Mucosa of rectum (tissue), 2 donors: ENCODE data around the gene AASDHPPT.
"Not testable (repeated sequence)": the region's sequence is repeated elsewhere in the genome, so short reads cannot be mapped to it uniquely, and the experiment has no call there.

Source experiments
- H3K27ac ChIP-seq, 2 donors: one replicate each; pipeline ENCODE4 v1.7.0; 2013; ENCODE audit warnings: inconsistent platforms in 2 of 2, low read depth in 2 of 2, low read length in 2 of 2
- H3K27me3 ChIP-seq, 2 donors: one replicate each; pipeline ENCODE4 v1.7.0; 2013; ENCODE audit warnings: low read length in 2 of 2; ENCODE audit not compliant: control insufficient read depth in 2 of 2, insufficient read depth in 2 of 2
- H3K36me3 ChIP-seq, 2 donors: one replicate each; pipeline ENCODE4 v1.7.0; 2013; ENCODE audit warnings: low read length in 2 of 2; ENCODE audit not compliant: control insufficient read depth in 2 of 2, insufficient read depth in 2 of 2
- H3K4me1 ChIP-seq, 2 donors: one replicate each; pipeline ENCODE4 v1.7.0; 2013; ENCODE audit warnings: low read length in 2 of 2, mild to moderate bottlenecking in 1 of 2; ENCODE audit not compliant: control insufficient read depth in 2 of 2, insufficient read depth in 2 of 2
- H3K4me3 ChIP-seq, 2 donors: one replicate each; pipeline ENCODE4 v1.7.0; 2013; ENCODE audit warnings: low read length in 2 of 2
- H3K9ac ChIP-seq, 2 donors: one replicate each; pipeline ENCODE4 v1.7.0; 2013; ENCODE audit warnings: low read length in 2 of 2, low read depth in 1 of 2, mild to moderate bottlenecking in 1 of 2
- H3K9me3 ChIP-seq, 2 donors: one replicate each; pipeline ENCODE4 v1.7.0; 2013; ENCODE audit warnings: low read length in 2 of 2; ENCODE audit not compliant: control insufficient read depth in 2 of 2
- donor health status: healthy.
- donor health status: Normal muscosa, but diverticular disease.

Gene AASDHPPT

GRCh38 chr11:106058377-106058776 is 19.1 kb upstream of the AASDHPPT start:
- H3K27me3 ChIP-seq, H3K27ac ChIP-seq, H3K9me3 ChIP-seq, H3K36me3 ChIP-seq, H3K4me1 ChIP-seq, H3K4me3 ChIP-seq, H3K9ac ChIP-seq: not testable (repeated sequence)

GRCh38 chr11:106059617-106060016 is 17.8 kb upstream of the AASDHPPT start:
- H3K27me3 ChIP-seq, result no peaks in the 10 kb centered on the region
- H3K9ac ChIP-seq, result no peak overlapping the region
- no peak overlapping the region for H3K4me3 ChIP-seq
- H3K4me1 ChIP-seq, result no peaks in the 10 kb centered on the region
- H3K36me3 ChIP-seq, result no peaks in the 10 kb centered on the region
- H3K9me3 ChIP-seq, result no peaks in the 10 kb centered on the region
- H3K27ac ChIP-seq, result no peak overlapping the region

- Histone ChIP-seq H3K36me3 (no peaks in the 10 kb centered on the region), H3K27me3 (no peaks in the 10 kb centered on the region), H3K27ac (no peak overlapping the region), H3K9ac (no peak overlapping the region), H3K9me3 (no peaks in the 10 kb centered on the region), H3K4me1 (no peaks in the 10 kb centered on the region), H3K4me3 (no peak overlapping the region)
Measured at GRCh38 chr11:106061249-106061784, 16.1 kb upstream of the AASDHPPT start.

- Histone ChIP-seq H3K27ac (no peak overlapping the region), H3K36me3 (no peaks in the 10 kb centered on the region), H3K27me3 (no peaks in the 10 kb centered on the region), H3K9ac (no peak overlapping the region), H3K9me3 (no peaks in the 10 kb centered on the region), H3K4me3 (no peak overlapping the region), H3K4me1 (no peaks in the 10 kb centered on the region)
Measured at GRCh38 chr11:106061954-106062949, 15.2 kb upstream of the AASDHPPT start.

- no peaks in the 10 kb centered on the region for H3K36me3 ChIP-seq
- no peak overlapping the region for H3K27ac ChIP-seq
- no peaks in the 10 kb centered on the region for H3K9me3 ChIP-seq
- no peak overlapping the region for H3K4me3 ChIP-seq
- no peak overlapping the region for H3K9ac ChIP-seq
- no peaks in the 10 kb centered on the region for H3K27me3 ChIP-seq
- no peaks in the 10 kb centered on the region for H3K4me1 ChIP-seq
Measured at GRCh38 chr11:106063009-106063408, 14.5 kb upstream of the AASDHPPT start.

GRCh38 chr11:106070606-106071005 is 6.9 kb upstream of the AASDHPPT start:
- Histone ChIP-seq H3K27ac (no peak overlapping the region), H3K9ac (no peak overlapping the region), H3K4me1 (no peaks in the 10 kb centered on the region), H3K27me3 (no peaks in the 10 kb centered on the region), H3K36me3 (no peaks in the 10 kb centered on the region), H3K9me3 (no peaks in the 10 kb centered on the region), H3K4me3 (no peak overlapping the region)

- peaks cover 4 to 5% of the 10 kb centered on the region in 2 donors for H3K4me1 ChIP-seq
- no peaks in the 10 kb centered on the region for H3K36me3 ChIP-seq
- H3K9ac ChIP-seq, result no peak overlapping the region
- no peak overlapping the region for H3K27ac ChIP-seq
- H3K9me3 ChIP-seq, result no peaks in the 10 kb centered on the region
- no peak overlapping the region for H3K4me3 ChIP-seq
- H3K27me3 ChIP-seq, result no peaks in the 10 kb centered on the region
Measured at GRCh38 chr11:106072804-106073203, 4.7 kb upstream of the AASDHPPT start.

- peak overlapping the region; percentile 88 to 96 for H3K27ac ChIP-seq
- peak overlapping the region; percentile 93 to 97 for H3K9ac ChIP-seq
- peaks cover 10% of the 10 kb centered on the region in 2 donors for H3K36me3 ChIP-seq
- no peaks in the 10 kb centered on the region for H3K27me3 ChIP-seq
- H3K4me1 ChIP-seq, result peaks cover 8% of the 10 kb centered on the region in 2 donors
- no peaks in the 10 kb centered on the region for H3K9me3 ChIP-seq
- peak overlapping the region; percentile 96 to 98 for H3K4me3 ChIP-seq
Measured at GRCh38 chr11:106076171-106076918, 1.1 kb upstream of the AASDHPPT start.

- Histone ChIP-seq H3K9me3 (no peaks in the 10 kb centered on the region), H3K4me3 (peak within 1 kb of the TSS; percentile 96 to 98), H3K4me1 (peaks cover 8% of the 10 kb centered on the region in 2 donors), H3K27me3 (no peaks in the 10 kb centered on the region), H3K27ac (peak within 1 kb of the TSS; percentile 89 to 96), H3K9ac (peak within 1 kb of the TSS; percentile 93 to 97), H3K36me3 (peaks cover 10 to 12% of the 10 kb centered on the region in 2 donors)
Measured at GRCh38 chr11:106076919-106077608, 398 bp upstream of the AASDHPPT start, which contains the start of gene KBTBD3. Gene KBTBD3, minus strand, starts transcription at chr11:106077347. Its CDS starts 18,250 bp downstream, at chr11:106059097.
